NB4 (cell line): ENCODE results near the gene PRDM15.

ENCODE experiments used
- DNase-seq: peaks from one replicate; pipeline ENCODE4 v3.0.0; 2010; ENCODE audit warnings: low read depth
- H3K4me3 ChIP-seq: one replicate; pipeline ENCODE4 v1.5.1; 2011; ENCODE audit warnings: mild to moderate bottlenecking, low read depth, low read length, moderate library complexity
- CTCF ChIP-seq: IDR thresholded peaks from one replicate; pipeline ENCODE4 v1.5.1; 2012; ENCODE audit warnings: low read depth, low read length
- MAX ChIP-seq: IDR thresholded peaks from 2 replicates; pipeline ENCODE4 v1.6.1; 2011; ENCODE audit warnings: low read depth, low read length
- MYC ChIP-seq: IDR thresholded peaks from 2 replicates; pipeline ENCODE4 v1.6.1; 2011; ENCODE audit warnings: low read depth, low read length
- POLR2A ChIP-seq: IDR thresholded peaks from 2 replicates; pipeline ENCODE4 v1.6.1; 2011; ENCODE audit warnings: mild to moderate bottlenecking; ENCODE audit not compliant: insufficient read length; ENCODE audit errors: extremely low read depth

The PRDM15 gene

DNA sequence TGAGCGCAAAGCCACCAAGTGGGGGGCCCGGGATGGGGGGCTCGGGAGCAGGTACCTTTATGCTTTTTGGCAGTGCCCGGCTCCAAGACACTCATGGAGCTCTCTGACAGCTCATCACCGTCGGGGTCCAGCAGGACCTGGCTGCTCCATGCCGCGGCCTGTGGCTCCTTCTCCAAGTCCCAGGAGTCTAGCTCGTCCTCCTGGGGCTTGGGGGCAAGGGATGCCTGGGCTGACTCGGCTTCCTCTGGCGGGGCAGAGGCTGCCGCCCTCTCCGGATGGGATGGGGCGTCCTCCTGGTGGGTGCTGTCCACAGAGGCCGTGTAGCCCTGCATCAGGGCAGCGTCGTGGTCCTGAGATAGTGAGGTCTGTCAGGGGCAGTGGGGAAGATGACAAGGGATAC is 19.9 kb upstream of the PRDM15 start:
- H3K4me3 ChIP-seq = no peak overlapping the region
- DNase-seq = no peak
- TF ChIP-seq POLR2A = no peak
- no peak for TF ChIP-seq CTCF

DNA sequence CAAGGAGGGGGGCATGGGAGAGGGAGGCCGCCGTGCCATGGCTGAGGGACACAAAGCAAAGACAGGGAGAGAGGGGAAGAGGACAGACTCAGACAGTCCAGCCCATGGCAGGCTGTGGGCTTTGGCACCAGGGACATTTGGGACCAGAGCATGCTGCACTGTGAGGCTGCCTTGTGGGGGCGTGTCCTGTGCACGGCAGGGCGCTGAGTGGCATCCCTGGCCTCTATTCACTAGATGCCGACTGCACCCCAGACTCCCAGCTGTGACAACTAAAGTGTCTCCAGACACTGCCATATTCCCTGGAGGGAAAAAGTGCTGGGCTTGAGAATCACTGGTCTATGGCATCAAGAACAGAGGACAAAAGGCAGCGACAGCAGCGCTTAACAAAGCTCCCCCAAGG is 18.6 kb upstream of the PRDM15 start:
- no peak overlapping the region for H3K4me3 ChIP-seq
- no peak for TF ChIP-seq MYC
- no peak for TF ChIP-seq CTCF
- no peak for TF ChIP-seq POLR2A
- no peak for TF ChIP-seq MAX
- DNase-seq = no peak

DNA sequence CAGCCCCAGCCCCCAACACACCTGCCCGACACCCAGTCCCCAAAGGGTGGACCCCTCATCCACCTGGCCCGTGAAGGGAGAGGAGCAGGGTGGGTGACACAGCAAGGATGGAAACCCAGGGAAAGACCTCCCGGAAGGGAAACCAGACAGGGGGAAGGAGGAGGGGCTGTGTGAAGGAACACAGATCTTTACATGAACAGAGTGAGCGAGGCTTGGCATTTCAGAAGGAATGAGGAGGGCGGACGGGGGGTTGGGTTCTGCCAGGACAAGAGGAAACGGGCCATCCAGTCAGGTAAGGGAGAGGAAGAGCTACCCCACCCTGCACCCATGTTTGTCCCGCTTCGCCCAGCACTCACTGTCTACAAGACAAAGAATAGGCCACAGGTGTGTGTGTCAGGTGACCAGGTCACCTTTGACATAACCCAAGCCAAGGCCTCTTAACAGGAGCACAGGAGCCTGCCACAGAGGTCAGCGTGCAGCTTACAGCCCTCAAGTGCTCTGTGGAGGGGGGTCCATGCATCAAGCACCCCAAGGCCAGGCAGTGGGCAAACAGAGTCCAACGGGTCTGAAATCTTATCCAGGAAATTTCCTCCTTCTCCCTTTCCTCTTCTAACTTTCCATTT is 18.0 kb upstream of the PRDM15 start:
- DNase-seq = no peak
- TF ChIP-seq MYC = no peak
- TF ChIP-seq MAX = no peak
- TF ChIP-seq POLR2A = no peak
- TF ChIP-seq CTCF = no peak
- no peak overlapping the region for H3K4me3 ChIP-seq

DNA sequence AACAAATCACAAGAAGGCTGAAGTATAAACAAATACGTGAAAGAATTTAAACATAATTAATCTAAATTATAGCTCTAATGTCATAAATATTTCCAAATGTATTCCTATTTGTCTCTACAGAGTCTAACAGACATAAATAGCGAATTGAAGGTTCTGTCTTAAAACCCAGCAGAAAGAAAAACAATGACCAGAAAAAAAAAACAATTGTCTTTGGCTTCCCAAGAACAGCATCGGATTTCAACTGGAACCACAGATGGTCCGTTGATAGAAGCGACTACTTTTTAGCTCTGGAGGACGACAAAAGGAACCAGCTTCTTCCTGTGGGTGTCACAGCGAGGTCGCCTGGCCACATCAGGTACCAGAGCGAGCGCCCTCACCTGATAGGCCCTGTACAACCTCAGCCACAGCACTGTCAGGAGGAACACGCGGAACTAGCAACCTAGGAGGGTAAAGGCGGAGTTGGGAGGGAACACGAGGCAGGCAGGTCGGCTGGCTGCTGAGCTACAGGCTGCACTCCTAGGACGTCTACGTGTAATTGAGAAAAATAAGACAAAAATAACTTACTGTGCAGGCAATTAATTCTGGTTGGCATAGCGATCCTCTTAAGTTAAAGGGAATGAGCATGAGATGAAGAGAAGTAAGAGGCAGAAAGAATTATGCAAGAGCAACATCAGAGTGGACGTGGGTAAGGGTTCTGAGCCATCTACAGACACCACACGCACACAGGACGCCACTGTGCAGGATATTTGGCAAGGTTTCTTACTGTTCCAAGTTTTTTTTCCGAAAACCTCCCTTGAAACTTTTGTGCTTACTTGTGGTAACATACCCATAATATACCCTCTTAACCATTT is 16.7 kb upstream of the PRDM15 start:
- H3K4me3 ChIP-seq = no peak overlapping the region
- DNase-seq = no peak
- TF ChIP-seq MYC = no peak

DNA sequence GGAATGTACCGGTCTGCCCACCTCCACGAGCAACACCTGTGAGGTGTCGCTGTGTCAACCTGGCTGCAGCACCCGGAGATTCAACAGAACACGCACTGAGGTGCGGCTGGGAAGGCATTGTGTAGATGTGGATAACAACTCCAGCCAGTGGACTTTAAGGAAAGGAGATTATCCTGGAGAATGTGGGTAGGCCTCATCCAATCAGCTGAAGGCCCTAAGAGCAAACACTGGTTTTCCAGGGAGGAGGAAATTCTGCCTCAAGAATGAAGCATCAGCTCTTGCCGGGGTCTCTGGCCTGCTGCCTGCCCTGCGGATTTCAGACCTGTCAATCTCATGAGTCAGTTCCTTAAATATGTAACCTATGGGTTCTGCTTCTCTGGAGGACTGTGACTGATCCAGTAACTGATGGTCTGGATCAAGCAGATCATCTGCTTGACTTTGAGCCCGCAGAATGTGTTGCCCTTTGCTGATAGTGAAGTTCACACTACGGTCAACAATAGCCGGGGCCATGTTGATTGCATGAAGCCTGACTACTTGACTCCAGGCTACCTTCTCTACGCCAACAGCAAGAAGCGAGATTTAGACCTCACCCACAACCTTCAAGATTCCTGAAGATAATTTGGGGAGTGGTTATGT is 15.9 kb upstream of the PRDM15 start:
- TF ChIP-seq POLR2A = no peak
- H3K4me3 ChIP-seq = no peak overlapping the region
- no peak for DNase-seq

- TF ChIP-seq CTCF (no peak), MAX (no peak), MYC (no peak), POLR2A (no peak)
- DNase-seq = no peak
- H3K4me3 ChIP-seq = no peak overlapping the region
Observed at GRCh38 chr21:41894511-41894910, 15.4 kb upstream of the PRDM15 start.

GRCh38 chr21:41892726-41893125 is 13.6 kb upstream of the PRDM15 start:
- no peak for TF ChIP-seq CTCF
- no peak for TF ChIP-seq POLR2A
- no peak for TF ChIP-seq MAX
- TF ChIP-seq MYC = no peak
- DNase-seq = no peak
- no peak overlapping the region for H3K4me3 ChIP-seq
